Mucosa of gallbladder (tissue), 1 donor: ENCODE data around the gene ZNF324. TPM values are rescaled to one million over a fixed set of nuclear protein-coding genes. Genes with fewer than 3 reads are reported as not detected.
"Not testable (repeated sequence)": the region's sequence is repeated elsewhere in the genome, so short reads cannot be mapped to it uniquely, and the experiment has no call there.

Source experiments
- DNase-seq: peaks from one replicate; pipeline ENCODE4 v3.0.0-alpha.2; 2020; ENCODE audit warnings: low spot score
- total RNA-seq: library from RNA; stranded (reverse); gene quantifications from one replicate; pipeline ENCODE4 v1.2.1, GENCODE V29; 2021
- donor health status: DM: no; HTN: no; CAD: no.

Gene ZNF324
- total RNA-seq, 1 donor from 2014 or later: 16.4 TPM

- no peak for DNase-seq
Measured at GRCh38 chr19:58500242-58500641, 33.4 kb downstream of the ZNF324 start.

GRCh38 chr19:58507602-58508223, 40.8 kb downstream of the ZNF324 start:
- DNase-seq: not testable (repeated sequence)

- DNase-seq: no peak
Measured at GRCh38 chr19:58509731-58510083, 42.8 kb downstream of the ZNF324 start.

- DNase-seq: no peak
Measured at GRCh38 chr19:58510084-58510862, 43.4 kb downstream of the ZNF324 start.

- peak; percentile 61 for DNase-seq
Measured at GRCh38 chr19:58511353-58512208, 44.7 kb downstream of the ZNF324 start, which contains the start of gene SLC27A5. Gene SLC27A5 (minus strand): TSS chr19:58511992. CDS start chr19:58511955, 37 bp downstream.

- DNase-seq: no peak
Measured at GRCh38 chr19:58513213-58513693, 46.4 kb downstream of the ZNF324 start.

GRCh38 chr19:58513694-58514563, 47.0 kb downstream of the ZNF324 start:
- peak; percentile 92 for DNase-seq

GRCh38 chr19:58514564-58515022, 47.7 kb downstream of the ZNF324 start:
- DNase-seq: no peak

GRCh38 chr19:58515259-58515658, 48.4 kb downstream of the ZNF324 start:
- DNase-seq: no peak

- no peak for DNase-seq
Measured at GRCh38 chr19:58516246-58516836, 49.5 kb downstream of the ZNF324 start.

- no peak for DNase-seq
Measured at GRCh38 chr19:58516964-58517833, 50.3 kb downstream of the ZNF324 start.

- DNase-seq: no peak
Measured at GRCh38 chr19:58518256-58519086, 51.6 kb downstream of the ZNF324 start.

- peak; percentile 65 for DNase-seq
Measured at GRCh38 chr19:58519087-58519354, 52.1 kb downstream of the ZNF324 start.

- DNase-seq: peak; percentile 94
Measured at GRCh38 chr19:58519355-58520256, 52.7 kb downstream of the ZNF324 start, which contains the start of gene ZBTB45. Gene ZBTB45 (minus strand): TSS chr19:58519810. CDS start chr19:58517673, 2,137 bp downstream.

- DNase-seq: no peak
Measured at GRCh38 chr19:58520257-58520599, 53.3 kb downstream of the ZNF324 start.

- DNase-seq: no peak
Measured at GRCh38 chr19:58521651-58522050, 54.8 kb downstream of the ZNF324 start.

GRCh38 chr19:58522709-58523108, 55.8 kb downstream of the ZNF324 start:
- DNase-seq: no peak
